HFFc6 (cell line): ENCODE data around the gene NRAP. TPM values are rescaled to one million over a fixed set of nuclear protein-coding genes. Genes with fewer than 3 reads are reported as not detected.

Source experiments
- DNase-seq: peaks from one replicate; pipeline ENCODE4 v3.0.0-alpha.2; 2018
- H3K27ac Mint-ChIP-seq: 2 replicates; pipeline ENCODE4 v1.8.0; 2020; ENCODE audit warnings: mild to moderate bottlenecking, mixed read lengths
- H3K27me3 Mint-ChIP-seq: 2 replicates; pipeline ENCODE4 v1.8.0; 2021; ENCODE audit warnings: mild to moderate bottlenecking, moderate library complexity, mixed read lengths; ENCODE audit not compliant: insufficient read depth
- H3K36me3 Mint-ChIP-seq: 2 replicates; pipeline ENCODE4 v1.8.0; 2021; ENCODE audit warnings: low read depth, mixed read lengths
- H3K4me1 Mint-ChIP-seq: 2 replicates; pipeline ENCODE4 v1.8.0; 2020; ENCODE audit warnings: low read depth, mixed read lengths
- H3K4me3 Mint-ChIP-seq: 2 replicates; pipeline ENCODE4 v1.8.0; 2020; ENCODE audit warnings: mild to moderate bottlenecking, moderate library complexity, mixed read lengths
- H3K9me3 Mint-ChIP-seq: 2 replicates; pipeline ENCODE4 v1.8.0; 2020; ENCODE audit warnings: mild to moderate bottlenecking, mixed read lengths
- total RNA-seq, 6 experiments: library from RNA; stranded (reverse); fragmentation: NEBNext Ultra II Directional; extraction: Animal tissue kit (Norgen Biotek cat#: 25700); gene quantifications; 2 replicates in 1 of 6; 3 replicates in 5 of 6; pipeline ENCODE4 v1.2.3, GENCODE V29; 2021
- TF ChIP-seq, protein P1 (sequence below): fragments of 200-600 bp; sonication (generic); IDR thresholded peaks from 2 replicates; pipeline ENCODE4 v1.5.0; 2021; ENCODE audit warnings: antibody characterized with exemption, mild to moderate bottlenecking

NRAP gene
- total RNA-seq, 6 experiments from 2014 or later: not detected

DNA sequence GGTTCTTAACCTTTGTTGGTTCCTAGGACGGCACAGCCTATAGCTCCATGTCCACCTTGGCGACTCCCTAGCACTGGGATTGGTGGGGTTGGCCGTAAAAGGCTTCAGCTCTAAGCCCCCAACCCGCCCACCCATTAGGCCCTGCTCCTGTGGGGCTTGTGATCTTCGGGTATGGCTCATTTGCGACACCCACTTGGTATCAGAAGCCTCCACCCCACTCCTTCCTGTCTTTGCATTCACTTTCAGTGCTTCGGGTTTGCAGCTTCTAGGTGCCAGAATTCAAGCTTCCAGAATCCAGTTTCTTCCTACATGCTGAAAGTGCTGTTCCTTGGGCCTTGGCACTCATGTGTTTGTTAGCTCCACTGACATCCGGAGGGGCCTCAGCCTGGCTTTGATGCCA is 71.5 kb downstream of the NRAP start:
- Mint-ChIP-seq H3K4me1 (no peaks in the 10 kb centered on the region), H3K36me3 (no peaks in the 10 kb centered on the region), H3K9me3 (no peaks in the 10 kb centered on the region), H3K4me3 (no peak overlapping the region), H3K27me3 (peaks cover 32% of the 10 kb centered on the region), H3K27ac (no peak overlapping the region)
- TF ChIP-seq, protein P1, sequence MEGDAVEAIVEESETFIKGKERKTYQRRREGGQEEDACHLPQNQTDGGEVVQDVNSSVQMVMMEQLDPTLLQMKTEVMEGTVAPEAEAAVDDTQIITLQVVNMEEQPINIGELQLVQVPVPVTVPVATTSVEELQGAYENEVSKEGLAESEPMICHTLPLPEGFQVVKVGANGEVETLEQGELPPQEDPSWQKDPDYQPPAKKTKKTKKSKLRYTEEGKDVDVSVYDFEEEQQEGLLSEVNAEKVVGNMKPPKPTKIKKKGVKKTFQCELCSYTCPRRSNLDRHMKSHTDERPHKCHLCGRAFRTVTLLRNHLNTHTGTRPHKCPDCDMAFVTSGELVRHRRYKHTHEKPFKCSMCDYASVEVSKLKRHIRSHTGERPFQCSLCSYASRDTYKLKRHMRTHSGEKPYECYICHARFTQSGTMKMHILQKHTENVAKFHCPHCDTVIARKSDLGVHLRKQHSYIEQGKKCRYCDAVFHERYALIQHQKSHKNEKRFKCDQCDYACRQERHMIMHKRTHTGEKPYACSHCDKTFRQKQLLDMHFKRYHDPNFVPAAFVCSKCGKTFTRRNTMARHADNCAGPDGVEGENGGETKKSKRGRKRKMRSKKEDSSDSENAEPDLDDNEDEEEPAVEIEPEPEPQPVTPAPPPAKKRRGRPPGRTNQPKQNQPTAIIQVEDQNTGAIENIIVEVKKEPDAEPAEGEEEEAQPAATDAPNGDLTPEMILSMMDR: no peak
- no peak for DNase-seq

DNA sequence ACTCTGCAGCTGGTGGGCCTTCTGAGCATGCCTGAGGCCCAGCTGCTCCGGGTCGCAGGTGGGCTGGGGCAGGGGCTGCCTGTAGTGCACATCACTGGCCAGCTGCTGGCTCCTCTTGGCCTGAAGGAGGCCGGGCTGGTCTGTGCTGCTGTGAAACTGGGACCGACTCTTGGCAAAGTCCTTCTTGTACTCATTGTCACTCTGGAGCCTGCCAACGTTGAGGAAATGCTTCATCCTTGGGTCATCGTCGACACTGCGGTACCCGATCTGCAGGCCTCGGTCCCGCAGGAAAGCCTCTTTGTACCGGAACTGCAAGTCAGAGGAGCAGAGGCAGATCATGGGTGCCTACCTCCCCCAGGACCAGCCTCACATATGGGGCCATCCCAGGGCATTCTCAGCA is 73.3 kb downstream of the NRAP start:
- no peak for DNase-seq
- H3K4me3 Mint-ChIP-seq: no peak overlapping the region
- H3K9me3 Mint-ChIP-seq: no peaks in the 10 kb centered on the region
- H3K27me3 Mint-ChIP-seq: peaks cover 33% of the 10 kb centered on the region
- H3K4me1 Mint-ChIP-seq: no peaks in the 10 kb centered on the region
- TF ChIP-seq, protein P1: no peak
- no peaks in the 10 kb centered on the region for H3K36me3 Mint-ChIP-seq
- H3K27ac Mint-ChIP-seq: no peak overlapping the region

DNA sequence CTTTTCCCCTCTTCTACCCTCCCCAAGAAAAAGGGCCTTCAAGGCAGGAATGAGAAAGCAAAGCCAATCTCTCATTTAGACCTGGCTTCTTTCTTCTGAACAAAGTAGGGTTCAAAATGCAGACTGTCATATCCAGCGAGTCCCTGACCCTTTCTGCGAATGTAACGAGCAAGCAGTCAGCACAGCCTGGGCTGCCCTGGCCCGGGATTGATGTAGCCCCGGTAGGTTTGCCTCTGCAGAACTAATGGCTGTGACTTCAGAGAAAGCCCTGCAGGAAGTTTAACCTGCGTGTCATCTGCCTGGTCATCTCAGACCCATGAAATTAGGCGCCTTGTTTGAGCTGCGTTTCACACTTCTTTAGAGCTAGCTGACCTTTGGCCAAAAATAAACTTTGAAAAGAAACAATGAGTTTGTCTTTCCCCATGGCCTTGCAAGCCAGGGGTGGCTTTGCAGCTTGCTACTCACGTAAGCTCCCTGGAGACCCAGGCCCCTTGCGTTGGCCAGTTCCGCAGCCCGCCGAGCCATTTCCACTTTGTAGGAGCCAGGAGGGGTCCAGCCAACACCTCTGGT is 74.6 kb downstream of the NRAP start:
- TF ChIP-seq, protein P1: no peak

DNA sequence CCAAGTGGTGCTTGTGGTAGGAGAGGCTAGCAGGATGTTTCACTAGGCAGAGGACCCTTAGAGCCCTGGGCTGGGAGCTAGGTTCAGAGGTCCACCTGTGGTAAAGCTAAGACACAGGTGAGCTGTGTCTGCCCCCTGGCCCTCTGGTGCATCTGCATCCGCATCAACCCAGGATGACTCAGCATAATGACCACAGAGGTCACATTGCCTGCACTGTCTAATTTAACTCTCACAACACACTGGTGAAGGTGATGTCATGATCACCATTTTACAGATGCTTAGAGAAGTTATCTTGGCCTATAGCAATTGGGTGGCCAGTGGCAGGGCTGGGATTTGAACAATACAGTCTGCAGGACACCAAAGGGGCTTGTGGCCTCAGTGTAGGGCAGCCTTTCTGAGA is 77.9 kb downstream of the NRAP start:
- peaks cover 12% of the 10 kb centered on the region for H3K27me3 Mint-ChIP-seq
- no peaks in the 10 kb centered on the region for H3K4me1 Mint-ChIP-seq
- peak; percentile 7 for DNase-seq
- H3K27ac Mint-ChIP-seq: no peak overlapping the region
- no peak overlapping the region for H3K4me3 Mint-ChIP-seq
- no peaks in the 10 kb centered on the region for H3K36me3 Mint-ChIP-seq
- TF ChIP-seq, protein P1: no peak
- H3K9me3 Mint-ChIP-seq: no peaks in the 10 kb centered on the region

More for the DNA sequence above, 74.6 kb downstream of the NRAP start:
- Mint-ChIP-seq H3K4me1 (no peaks in the 10 kb centered on the region), H3K9me3 (no peaks in the 10 kb centered on the region), H3K27ac (no peak overlapping the region), H3K4me3 (no peak overlapping the region), H3K36me3 (no peaks in the 10 kb centered on the region), H3K27me3 (peaks cover 31% of the 10 kb centered on the region)
- DNase-seq: no peak

DNA sequence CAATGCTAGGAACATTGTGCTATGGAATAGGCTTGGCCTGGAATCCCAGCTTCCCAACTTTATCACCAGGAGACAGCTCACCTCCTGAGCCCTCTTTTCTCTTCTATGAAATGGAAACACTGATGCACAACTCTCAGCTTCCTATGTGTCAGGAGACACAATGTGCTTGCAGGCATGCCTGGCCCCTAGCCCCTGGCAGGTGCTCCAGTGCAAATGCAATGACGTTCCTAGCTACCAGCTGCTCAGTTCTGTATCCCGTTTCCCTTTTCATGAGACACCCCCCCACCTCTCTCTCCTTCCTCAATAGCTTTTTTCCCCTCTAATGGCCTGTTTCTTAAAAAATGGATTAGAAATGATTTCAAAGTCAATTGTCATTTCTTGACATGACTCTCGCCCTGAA is 80.3 kb downstream of the NRAP start:
- peaks cover 10% of the 10 kb centered on the region for H3K27me3 Mint-ChIP-seq
- TF ChIP-seq, protein P1: no peak
- H3K4me3 Mint-ChIP-seq: no peak overlapping the region
- no peak for DNase-seq
- no peaks in the 10 kb centered on the region for H3K9me3 Mint-ChIP-seq
- H3K4me1 Mint-ChIP-seq: no peaks in the 10 kb centered on the region
- H3K27ac Mint-ChIP-seq: no peak overlapping the region
- no peaks in the 10 kb centered on the region for H3K36me3 Mint-ChIP-seq

DNA sequence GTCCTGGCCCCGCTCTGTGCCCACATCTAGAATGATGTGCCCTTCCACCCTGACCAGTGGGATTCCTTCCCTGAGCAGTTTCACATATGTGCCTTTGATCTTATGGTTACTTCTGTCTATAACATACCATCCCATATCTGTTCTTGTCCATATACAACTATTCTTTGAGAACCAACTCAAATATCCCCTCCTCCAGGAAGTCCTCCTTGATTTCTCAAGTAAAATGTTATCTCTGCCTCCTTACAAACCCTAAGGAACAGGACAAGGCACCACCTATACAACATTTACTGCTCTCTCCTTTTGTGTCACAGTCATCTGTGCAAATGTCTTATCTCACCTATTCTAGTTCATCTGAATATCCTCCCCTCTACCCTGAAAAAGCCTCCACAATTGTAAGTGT is 82.7 kb downstream of the NRAP start:
- Mint-ChIP-seq H3K4me3 (no peak overlapping the region), H3K27me3 (peaks cover 14% of the 10 kb centered on the region), H3K27ac (no peak overlapping the region)

More for the DNA sequence above, 82.7 kb downstream of the NRAP start:
- Mint-ChIP-seq H3K4me1 (no peaks in the 10 kb centered on the region), H3K36me3 (no peaks in the 10 kb centered on the region), H3K9me3 (no peaks in the 10 kb centered on the region)
- no peak for DNase-seq
- TF ChIP-seq, protein P1: no peak
